CD4-positive, alpha-beta memory T cell (primary cell): ENCODE data around the gene ATP5PO. TPM values are rescaled to one million over a fixed set of nuclear protein-coding genes. Genes with fewer than 3 reads are reported as not detected.

Source experiments
- CTCF ChIA-PET: fragments of 350-600 bp; sonication (Branson Sonifier 250); formaldehyde crosslinking; loops from one replicate; lab custom pipeline; 2021; ENCODE audit warnings: inconsistent platforms; ENCODE audit not compliant: partially characterized antibody; lab: Charles Lee
- POLR2A ChIA-PET: fragments of 350-600 bp; sonication (Branson Sonifier 250); formaldehyde crosslinking; loops from one replicate; lab custom pipeline; 2021; ENCODE audit not compliant: partially characterized antibody; lab: Charles Lee
- DNase-seq, 5 donors: peaks; one replicate each; pipeline versions ENCODE4 v3.0.0 to v3.0.0-alpha.2; 2020 to 2022; ENCODE audit warnings: mixed read lengths in 1 of 5
- H3K27ac ChIP-seq: one replicate; pipeline ENCODE4 v1.7.0; 2013; ENCODE audit warnings: low read depth, low read length
- H3K27me3 ChIP-seq: 2 replicates; pipeline ENCODE4 v1.7.0; 2013; ENCODE audit warnings: mild to moderate bottlenecking, low read length, moderate library complexity; ENCODE audit not compliant: insufficient read depth
- H3K36me3 ChIP-seq: 2 replicates; pipeline ENCODE4 v1.7.0; 2013; ENCODE audit warnings: mild to moderate bottlenecking, low read length, moderate library complexity; ENCODE audit not compliant: insufficient read depth
- H3K4me1 ChIP-seq: 2 replicates; pipeline ENCODE4 v1.7.0; 2013; ENCODE audit warnings: mild to moderate bottlenecking, low read length, moderate library complexity; ENCODE audit not compliant: insufficient read depth
- H3K4me3 ChIP-seq, 2 donors: one replicate each; pipeline ENCODE4 v1.7.0; 2013; ENCODE audit warnings: low read length in 2 of 2, mild to moderate bottlenecking in 1 of 2
- H3K9me3 ChIP-seq, 2 donors: one replicate each; pipeline ENCODE4 v1.7.0; 2013; ENCODE audit warnings: low read length in 2 of 2, control low read depth in 1 of 2; ENCODE audit not compliant: control insufficient read depth in 1 of 2
- H3K27ac Mint-ChIP-seq, 7 donors: one replicate each; pipeline ENCODE4 v1.8.0; 2020 to 2021; ENCODE audit warnings: mixed read lengths in 7 of 7, mild to moderate bottlenecking in 6 of 7, inconsistent platforms in 3 of 7, moderate library complexity in 3 of 7
- H3K27me3 Mint-ChIP-seq, 2 donors: one replicate each; pipeline ENCODE4 v1.8.0; 2020 to 2021; ENCODE audit warnings: mixed read lengths in 2 of 2
- H3K36me3 Mint-ChIP-seq, 2 donors: one replicate each; pipeline ENCODE4 v1.8.0; 2020 to 2021; ENCODE audit warnings: mixed read lengths in 2 of 2, inconsistent platforms in 1 of 2, mild to moderate bottlenecking in 1 of 2
- H3K4me1 Mint-ChIP-seq, 4 donors: one replicate each; pipeline ENCODE4 v1.8.0; 2020 to 2021; ENCODE audit warnings: mixed read lengths in 4 of 4, mild to moderate bottlenecking in 1 of 4
- H3K4me3 Mint-ChIP-seq, 8 donors: one replicate each; pipeline ENCODE4 v1.8.0; 2020 to 2021; ENCODE audit warnings: mixed read lengths in 8 of 8, mild to moderate bottlenecking in 7 of 8, moderate library complexity in 6 of 8, inconsistent platforms in 3 of 8
- H3K9me3 Mint-ChIP-seq, 8 donors: one replicate each; pipeline ENCODE4 v1.8.0; 2020 to 2021; ENCODE audit warnings: mixed read lengths in 8 of 8, mild to moderate bottlenecking in 5 of 8, inconsistent platforms in 3 of 8, moderate library complexity in 1 of 8
- intact Hi-C: fragments of 100-400 bp; cut with micrococcal nuclease; formaldehyde crosslinking; loops from one replicate; pipeline ENCODE4 v1.15.1; 2023
- polyA plus RNA-seq, 2 donors: library from polyadenylated mRNA; unstranded; fragments of 300-500 nt; fragmentation: Illumina TruSeq; gene quantifications; one replicate each; pipeline ENCODE4 v1.2.3, GENCODE V29; 2021
- total RNA-seq, 2 experiments: library from RNA; stranded (reverse); gene quantifications; one replicate each; pipeline ENCODE4 v1.2.3, GENCODE V29; 2021

The ATP5PO gene
- total and polyA plus RNA-seq, 4 experiments from 2014 or later, result 126 to 472 (median 231) TPM

GRCh38 chr21:33948096-33948950, 32.7 kb upstream of the ATP5PO start:
- Histone ChIP-seq H3K9me3 (no peaks in the 10 kb centered on the region), H3K27ac (peak overlapping the region; percentile 94), H3K4me1 (peaks cover 87% of the 10 kb centered on the region), H3K27me3 (no peaks in the 10 kb centered on the region), H3K36me3 (no peaks in the 10 kb centered on the region), H3K4me3 (peak overlapping the region; percentile 21 to 58)
- peaks cover 58 to 92% (median 69%) of the 10 kb centered on the region in 4 donors for H3K4me1 Mint-ChIP-seq
- H3K27ac Mint-ChIP-seq, result peak overlapping the region; percentile 92 to 99 (median 98)
- DNase-seq, result peak; percentile 91 to 96 (median 94)
- no peaks in the 10 kb centered on the region for H3K27me3 Mint-ChIP-seq
- H3K4me3 Mint-ChIP-seq, result peak overlapping the region; percentile 49 to 94 (median 85)
- intact Hi-C loops, result loop anchor here (1.0 to 2.0 kb wide), 6 partner anchors 12 to 1100 kb away; partner anchors contain the start of genes ATP5PO, MRPS6, RUNX1 and SLC5A3
- H3K36me3 Mint-ChIP-seq, result peaks cover 22 to 35% of the 10 kb centered on the region in 2 donors
- H3K9me3 Mint-ChIP-seq, result peaks cover 0 to 15% (median 1%) of the 10 kb centered on the region in 8 donors
- CTCF ChIA-PET, result interaction anchor here (0.9 to 6.2 kb wide), 15 partner anchors 9 to 400 kb away, joined by 3 to 80 read pairs (median 5); partner anchors contain the start of genes MRPS6 and SLC5A3
- POLR2A ChIA-PET, result interaction anchor here (0.6 to 18.8 kb wide), 47 partner anchors 10 to 1168 kb away, joined by 3 to 938 read pairs (median 4); partner anchors contain the start of genes ATP5PO, IFNAR1, MRPS6 and SLC5A3

- DNase-seq, result peak; percentile 86 to 97 (median 91)
- no peaks in the 10 kb centered on the region for H3K9me3 ChIP-seq
- H3K36me3 Mint-ChIP-seq, result peaks cover 22 to 31% of the 10 kb centered on the region in 2 donors
These were observed 32.0 kb upstream of the ATP5PO start for GRCh38 chr21:33947451-33948095.

DNA sequence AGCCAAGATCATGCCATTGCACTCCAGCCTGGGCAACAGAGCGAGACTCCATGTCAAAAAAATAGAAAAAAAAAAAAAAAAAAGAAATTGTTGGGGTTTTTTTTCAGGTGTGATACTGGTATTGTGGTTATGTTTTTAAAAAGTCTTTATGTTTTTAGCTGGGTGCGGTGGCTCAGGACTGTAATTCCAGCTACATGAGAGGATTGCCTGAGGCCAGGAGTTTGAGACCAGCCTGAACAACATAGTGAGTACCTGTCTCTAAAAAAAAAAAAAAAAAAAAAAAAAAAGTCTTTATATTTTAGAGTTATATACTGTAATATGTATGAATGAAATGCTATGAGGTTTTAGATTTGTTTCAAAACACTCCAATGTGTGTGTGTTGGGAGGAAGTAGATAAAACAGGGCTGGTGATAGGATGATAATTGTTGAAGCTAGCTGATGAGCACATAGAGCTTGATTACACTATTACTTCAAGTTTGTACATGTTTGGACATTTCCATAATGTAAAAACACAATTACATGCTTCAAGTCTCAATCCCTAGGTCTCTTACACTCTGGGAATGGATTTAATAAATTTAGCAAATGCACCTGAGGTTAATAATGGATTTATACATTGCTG, 30.2 kb upstream of the ATP5PO start:
- peaks cover 57 to 81% (median 64%) of the 10 kb centered on the region in 4 donors for H3K4me1 Mint-ChIP-seq
- intact Hi-C loops, result loop anchor here (2.0 kb wide), 1 partner anchor 13 kb away; no protein-coding TSS in a partner anchor
- H3K4me1 ChIP-seq, result peaks cover 70% of the 10 kb centered on the region
- CTCF ChIA-PET, result interaction anchor here (0.6 to 6.2 kb wide), 7 partner anchors 8 to 402 kb away, joined by 3 to 80 read pairs (median 3); no protein-coding TSS in a partner anchor
- no peaks in the 10 kb centered on the region for H3K27me3 ChIP-seq
- peak overlapping the region; percentile 57 to 99 (median 98) for H3K27ac Mint-ChIP-seq
- peak in 4 of 5 donors; percentile 26 to 47 (median 40) for DNase-seq
- POLR2A ChIA-PET, result interaction anchor here (0.6 to 18.8 kb wide), 7 partner anchors 9 to 137 kb away, joined by 3 to 938 read pairs (median 3); partner anchors contain the start of genes MRPS6 and SLC5A3
- peaks cover 18 to 34% of the 10 kb centered on the region in 2 donors for H3K36me3 Mint-ChIP-seq
- H3K27me3 Mint-ChIP-seq, result no peaks in the 10 kb centered on the region
- H3K9me3 Mint-ChIP-seq, result peaks cover 0 to 12% (median 0%) of the 10 kb centered on the region in 8 donors
- H3K36me3 ChIP-seq, result no peaks in the 10 kb centered on the region
- H3K4me3 Mint-ChIP-seq, result peak overlapping the region in 6 of 8 donors; percentile 2 to 73 (median 33)
- H3K9me3 ChIP-seq, result no peaks in the 10 kb centered on the region
- H3K27ac ChIP-seq, result no peak overlapping the region
- no peak overlapping the region for H3K4me3 ChIP-seq

More at GRCh38 chr21:33947451-33948095, 32.0 kb upstream of the ATP5PO start:
- CTCF ChIA-PET, result interaction anchor here (0.7 to 6.2 kb wide), 11 partner anchors 10 to 400 kb away, joined by 3 to 80 read pairs (median 5); no protein-coding TSS in a partner anchor
- Mint-ChIP-seq H3K27ac (peak overlapping the region; percentile 92 to 99 (median 98)), H3K4me3 (peak overlapping the region; percentile 49 to 94 (median 85)), H3K27me3 (no peaks in the 10 kb centered on the region), H3K9me3 (peaks cover 0 to 15% (median 1%) of the 10 kb centered on the region in 8 donors), H3K4me1 (peaks cover 58 to 90% (median 68%) of the 10 kb centered on the region in 4 donors)
- Histone ChIP-seq H3K27ac (peak overlapping the region; percentile 94), H3K4me3 (peak overlapping the region; percentile 21 to 36), H3K27me3 (no peaks in the 10 kb centered on the region), H3K4me1 (peaks cover 79% of the 10 kb centered on the region), H3K36me3 (no peaks in the 10 kb centered on the region)
- POLR2A ChIA-PET, result interaction anchor here (0.6 to 18.8 kb wide), 35 partner anchors 11 to 1167 kb away, joined by 3 to 938 read pairs (median 4); partner anchors contain the start of genes ATP5PO, IFNAR1, MRPS6 and SLC5A3
- intact Hi-C loops, result loop anchor here (1.0 to 2.0 kb wide), 7 partner anchors 11 to 1101 kb away; partner anchors contain the start of genes ATP5PO, MRPS6, RUNX1 and SLC5A3

DNA sequence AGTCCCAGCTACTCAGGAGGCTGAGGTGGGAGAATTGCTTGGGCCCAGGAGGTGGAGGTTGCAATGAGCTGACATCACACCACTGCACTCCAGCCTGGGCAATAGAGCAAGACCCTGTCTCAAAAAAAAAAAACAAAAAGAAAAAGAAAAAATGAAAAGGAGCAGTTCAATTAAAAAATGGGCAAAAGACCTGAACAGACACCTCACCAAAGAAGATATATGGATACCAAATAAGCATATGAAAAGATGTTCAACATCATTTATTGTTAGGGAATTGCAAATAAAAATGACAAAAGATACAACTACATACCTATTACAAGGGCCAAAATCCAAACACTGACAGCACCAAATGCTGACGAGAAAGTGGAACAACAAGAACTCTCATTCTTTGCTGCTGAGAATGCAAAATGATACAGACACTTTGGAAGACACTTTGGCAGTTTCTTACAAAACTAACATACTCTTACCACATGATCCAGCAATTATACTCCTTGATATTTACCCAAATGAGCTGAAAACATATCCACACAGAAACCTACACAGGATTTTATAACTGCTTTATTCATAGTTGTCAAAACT, 28.7 kb upstream of the ATP5PO start:
- Histone ChIP-seq H3K4me1 (peaks cover 70% of the 10 kb centered on the region), H3K27me3 (no peaks in the 10 kb centered on the region), H3K9me3 (no peaks in the 10 kb centered on the region), H3K36me3 (no peaks in the 10 kb centered on the region), H3K27ac (no peak overlapping the region), H3K4me3 (no peak overlapping the region)
- no peaks in the 10 kb centered on the region for H3K27me3 Mint-ChIP-seq
- peak overlapping the region in 4 of 7 donors; percentile 52 to 99 (median 71) for H3K27ac Mint-ChIP-seq
- intact Hi-C loops, result no loop called here
- CTCF ChIA-PET, result interaction anchor here (2.6 to 6.2 kb wide), 3 partner anchors 7 to 404 kb away, joined by 13 to 80 read pairs (median 20); no protein-coding TSS in a partner anchor
- peak overlapping the region in 2 of 8 donors; percentile 3 to 41 for H3K4me3 Mint-ChIP-seq
- H3K36me3 Mint-ChIP-seq, result peaks cover 18 to 46% of the 10 kb centered on the region in 2 donors
- H3K9me3 Mint-ChIP-seq, result peaks cover 0 to 12% (median 0%) of the 10 kb centered on the region in 8 donors
- peaks cover 52 to 82% (median 62%) of the 10 kb centered on the region in 4 donors for H3K4me1 Mint-ChIP-seq
- POLR2A ChIA-PET, result interaction anchor here (18.8 kb wide), 1 partner anchor 8 kb away, joined by 938 read pairs; no protein-coding TSS in a partner anchor
- no peak for DNase-seq

DNA sequence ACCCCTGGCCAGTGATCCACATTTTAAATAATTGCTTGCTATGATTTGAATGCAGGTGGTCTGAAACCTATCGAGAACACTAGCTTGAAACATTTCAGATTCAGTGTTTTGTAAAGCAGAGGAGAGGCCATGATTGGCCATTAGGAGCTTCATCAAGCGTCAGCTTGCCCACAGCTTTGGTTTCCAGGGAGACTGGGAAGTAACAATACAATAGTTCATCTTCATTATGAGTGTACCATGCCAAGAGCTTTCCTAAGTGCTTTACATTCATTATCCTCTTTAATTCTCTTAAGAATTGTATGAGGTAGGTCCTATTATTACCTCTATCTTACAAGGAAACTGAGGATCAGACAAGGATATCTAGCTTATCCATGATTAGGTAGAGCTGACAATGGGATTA, 27.7 kb upstream of the ATP5PO start:
- ChIA-PET CTCF (interaction anchor here (0.6 to 12.9 kb wide), 6 partner anchors 10 to 499 kb away, joined by 3 to 123 read pairs (median 8); partner anchors contain the start of genes MRPS6 and SLC5A3), POLR2A (interaction anchor here (0.6 to 18.8 kb wide), 7 partner anchors 7 to 173 kb away, joined by 3 to 938 read pairs (median 4); partner anchors contain the start of genes MRPS6 and SLC5A3)
- Mint-ChIP-seq H3K36me3 (peaks cover 16 to 52% of the 10 kb centered on the region in 2 donors), H3K4me3 (no peak overlapping the region), H3K27ac (peak overlapping the region in 2 of 7 donors; percentile 3 to 31), H3K4me1 (peaks cover 48 to 82% (median 59%) of the 10 kb centered on the region in 4 donors), H3K27me3 (no peaks in the 10 kb centered on the region), H3K9me3 (peaks cover 0 to 12% (median 0%) of the 10 kb centered on the region in 8 donors)
- Histone ChIP-seq H3K27ac (no peak overlapping the region), H3K9me3 (no peaks in the 10 kb centered on the region), H3K36me3 (no peaks in the 10 kb centered on the region), H3K4me3 (no peak overlapping the region), H3K4me1 (peaks cover 70% of the 10 kb centered on the region), H3K27me3 (no peaks in the 10 kb centered on the region)
- intact Hi-C loops, result no loop called here
- DNase-seq, result no peak
